ENCODE results near the gene XKR8.

DNA sequence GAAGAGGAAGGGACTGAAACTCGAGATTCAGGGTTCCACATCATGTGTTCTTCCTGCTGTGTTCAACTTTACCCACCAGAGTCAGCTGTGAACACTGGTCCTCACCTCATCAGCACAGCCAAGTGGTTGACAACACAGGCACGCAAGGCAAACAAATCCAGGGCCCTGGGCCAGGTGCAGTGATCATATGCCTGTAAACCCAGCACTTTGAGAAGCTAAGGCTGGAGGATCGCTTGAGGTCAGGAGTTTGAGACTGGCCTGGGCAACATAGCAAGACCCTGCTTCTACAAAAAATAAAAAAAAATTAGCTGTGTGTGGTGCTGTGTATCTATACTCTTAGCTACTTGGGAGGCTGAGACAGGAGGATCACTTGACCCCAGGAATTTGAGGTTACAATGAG, 8.4 kb upstream of the XKR8 start:
- no peak for TF ChIP-seq POLR2AphosphoS5 (IDR thresholded peaks at IDR 0.05)
- TF ChIP-seq, protein P1, sequence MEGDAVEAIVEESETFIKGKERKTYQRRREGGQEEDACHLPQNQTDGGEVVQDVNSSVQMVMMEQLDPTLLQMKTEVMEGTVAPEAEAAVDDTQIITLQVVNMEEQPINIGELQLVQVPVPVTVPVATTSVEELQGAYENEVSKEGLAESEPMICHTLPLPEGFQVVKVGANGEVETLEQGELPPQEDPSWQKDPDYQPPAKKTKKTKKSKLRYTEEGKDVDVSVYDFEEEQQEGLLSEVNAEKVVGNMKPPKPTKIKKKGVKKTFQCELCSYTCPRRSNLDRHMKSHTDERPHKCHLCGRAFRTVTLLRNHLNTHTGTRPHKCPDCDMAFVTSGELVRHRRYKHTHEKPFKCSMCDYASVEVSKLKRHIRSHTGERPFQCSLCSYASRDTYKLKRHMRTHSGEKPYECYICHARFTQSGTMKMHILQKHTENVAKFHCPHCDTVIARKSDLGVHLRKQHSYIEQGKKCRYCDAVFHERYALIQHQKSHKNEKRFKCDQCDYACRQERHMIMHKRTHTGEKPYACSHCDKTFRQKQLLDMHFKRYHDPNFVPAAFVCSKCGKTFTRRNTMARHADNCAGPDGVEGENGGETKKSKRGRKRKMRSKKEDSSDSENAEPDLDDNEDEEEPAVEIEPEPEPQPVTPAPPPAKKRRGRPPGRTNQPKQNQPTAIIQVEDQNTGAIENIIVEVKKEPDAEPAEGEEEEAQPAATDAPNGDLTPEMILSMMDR (IDR thresholded peaks at IDR 0.05): no peak
